OCI-LY1 (cell line): ENCODE data around the gene NCBP1.

Source experiments
- H2AFZ ChIP-seq: fragments of 200-600 bp; sonication (generic), shearing (Covaris generic); 2 replicates; pipeline ENCODE4 v1.6.0; 2014; ENCODE audit warnings: antibody characterized with exemption, mild to moderate bottlenecking, low read length
- H3F3A ChIP-seq: fragments of 200-600 bp; sonication (generic), shearing (Covaris generic); 2 replicates; pipeline ENCODE4 v1.6.0; 2014; ENCODE audit warnings: mild to moderate bottlenecking, antibody characterized with exemption, low read length, moderate library complexity; ENCODE audit not compliant: insufficient read depth
- H3K27ac ChIP-seq: fragments of 200-600 bp; sonication (generic); 2 replicates; pipeline ENCODE4 v1.5.1; 2014; ENCODE audit warnings: low read length, mixed run types, mild to moderate bottlenecking, low read depth; ENCODE audit not compliant: poor library complexity, severe bottlenecking
- H3K27me3 ChIP-seq: fragments of 200-600 bp; sonication (generic); 2 replicates; pipeline ENCODE4 v1.6.0; 2014; ENCODE audit warnings: antibody characterized with exemption, mild to moderate bottlenecking, low read length, moderate library complexity; ENCODE audit not compliant: insufficient read depth
- H3K36me3 ChIP-seq: fragments of 200-600 bp; sonication (generic); 2 replicates; pipeline ENCODE4 v1.6.1; 2014; ENCODE audit warnings: mild to moderate bottlenecking, antibody characterized with exemption, low read length, moderate library complexity, mixed read lengths; ENCODE audit not compliant: insufficient read depth
- H3K4me1 ChIP-seq: fragments of 200-600 bp; sonication (generic); 2 replicates; pipeline ENCODE4 v1.5.1; 2014; ENCODE audit warnings: mild to moderate bottlenecking, low read length, moderate library complexity; ENCODE audit not compliant: insufficient read depth, severe bottlenecking
- H3K4me2 ChIP-seq: fragments of 200-600 bp; sonication (generic), shearing (Covaris generic); 2 replicates; pipeline ENCODE4 v1.6.1; 2014; ENCODE audit warnings: low read length
- H3K4me3 ChIP-seq: fragments of 200-600 bp; sonication (generic); 2 replicates; pipeline ENCODE4 v1.5.1; 2014; ENCODE audit warnings: low read length, low read depth, mild to moderate bottlenecking, mixed read lengths; ENCODE audit not compliant: poor library complexity, severe bottlenecking
- H3K79me2 ChIP-seq: fragments of 200-600 bp; shearing (Covaris generic); 2 replicates; pipeline ENCODE4 v1.6.1; 2016; ENCODE audit warnings: mixed run types, low read length, mixed read lengths; ENCODE audit not compliant: insufficient read depth
- H3K9ac ChIP-seq: fragments of 200-600 bp; sonication (generic), shearing (Covaris generic); 2 replicates; pipeline ENCODE4 v1.6.1; 2014; ENCODE audit warnings: mild to moderate bottlenecking, low read length, mixed read lengths
- H3K9me2 ChIP-seq: fragments of 200-600 bp; sonication (generic), shearing (Covaris generic); 2 replicates; pipeline ENCODE4 v1.6.1; 2014; ENCODE audit warnings: low read depth, mild to moderate bottlenecking, low read length, mixed read lengths
- H3K9me3 ChIP-seq: fragments of 200-600 bp; shearing (Covaris generic); 2 replicates; pipeline ENCODE4 v1.6.1; 2014; ENCODE audit warnings: low read length, mixed read lengths
- H4K20me1 ChIP-seq: fragments of 200-600 bp; sonication (generic), shearing (Covaris generic); 2 replicates; pipeline ENCODE4 v1.6.0; 2016; ENCODE audit warnings: mild to moderate bottlenecking, low read length; ENCODE audit not compliant: insufficient read depth
- EZH2 ChIP-seq: fragments of 200-600 bp; sonication (generic), shearing (Covaris generic); IDR thresholded peaks from 2 replicates; pipeline ENCODE4 v1.8.0; 2017; ENCODE audit warnings: borderline replicate concordance, mixed run types, mild to moderate bottlenecking, antibody characterized with exemption, low read length, moderate library complexity, mixed read lengths
- TF ChIP-seq, protein P1 (sequence below): fragments of 200-600 bp; sonication (generic), shearing (Covaris generic); IDR thresholded peaks from 2 replicates; pipeline ENCODE4 v1.5.1; 2017; ENCODE audit warnings: mild to moderate bottlenecking, antibody characterized with exemption, low read length, moderate library complexity, mixed read lengths

NCBP1 gene

DNA sequence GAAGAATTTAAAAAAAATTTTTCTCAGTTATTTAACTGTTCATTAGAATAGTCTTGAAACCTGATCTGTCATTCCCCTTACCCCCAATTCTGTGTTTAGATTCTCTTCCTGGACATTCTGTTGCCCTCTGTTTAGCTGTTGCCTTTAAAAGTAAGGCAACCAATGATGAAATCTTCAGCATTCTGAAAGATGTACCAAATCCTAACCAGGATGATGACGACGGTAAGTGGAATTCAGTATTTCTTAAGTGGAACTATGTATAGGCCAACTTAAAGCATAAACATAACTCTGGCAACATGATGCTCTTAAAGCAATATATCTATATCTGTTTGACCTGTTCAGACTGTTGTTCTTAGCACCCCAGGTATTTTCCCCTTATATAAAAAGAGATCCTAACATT, 27.2 kb downstream of the NCBP1 start:
- Histone ChIP-seq H2AFZ (no peak overlapping the region), H3K4me1 (no peaks in the 10 kb centered on the region), H3K79me2 (no peaks in the 10 kb centered on the region), H3K4me3 (no peak overlapping the region), H3K27ac (no peak overlapping the region), H3K36me3 (peaks cover 98% of the 10 kb centered on the region), H3K9me3 (no peaks in the 10 kb centered on the region), H3K9ac (no peak overlapping the region), H4K20me1 (no peaks in the 10 kb centered on the region), H3K27me3 (no peaks in the 10 kb centered on the region), H3K4me2 (no peak overlapping the region), H3F3A (no peaks in the 10 kb centered on the region), H3K9me2 (no peaks in the 10 kb centered on the region)
- TF ChIP-seq EZH2: no peak
- TF ChIP-seq, protein P1, sequence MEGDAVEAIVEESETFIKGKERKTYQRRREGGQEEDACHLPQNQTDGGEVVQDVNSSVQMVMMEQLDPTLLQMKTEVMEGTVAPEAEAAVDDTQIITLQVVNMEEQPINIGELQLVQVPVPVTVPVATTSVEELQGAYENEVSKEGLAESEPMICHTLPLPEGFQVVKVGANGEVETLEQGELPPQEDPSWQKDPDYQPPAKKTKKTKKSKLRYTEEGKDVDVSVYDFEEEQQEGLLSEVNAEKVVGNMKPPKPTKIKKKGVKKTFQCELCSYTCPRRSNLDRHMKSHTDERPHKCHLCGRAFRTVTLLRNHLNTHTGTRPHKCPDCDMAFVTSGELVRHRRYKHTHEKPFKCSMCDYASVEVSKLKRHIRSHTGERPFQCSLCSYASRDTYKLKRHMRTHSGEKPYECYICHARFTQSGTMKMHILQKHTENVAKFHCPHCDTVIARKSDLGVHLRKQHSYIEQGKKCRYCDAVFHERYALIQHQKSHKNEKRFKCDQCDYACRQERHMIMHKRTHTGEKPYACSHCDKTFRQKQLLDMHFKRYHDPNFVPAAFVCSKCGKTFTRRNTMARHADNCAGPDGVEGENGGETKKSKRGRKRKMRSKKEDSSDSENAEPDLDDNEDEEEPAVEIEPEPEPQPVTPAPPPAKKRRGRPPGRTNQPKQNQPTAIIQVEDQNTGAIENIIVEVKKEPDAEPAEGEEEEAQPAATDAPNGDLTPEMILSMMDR: no peak

DNA sequence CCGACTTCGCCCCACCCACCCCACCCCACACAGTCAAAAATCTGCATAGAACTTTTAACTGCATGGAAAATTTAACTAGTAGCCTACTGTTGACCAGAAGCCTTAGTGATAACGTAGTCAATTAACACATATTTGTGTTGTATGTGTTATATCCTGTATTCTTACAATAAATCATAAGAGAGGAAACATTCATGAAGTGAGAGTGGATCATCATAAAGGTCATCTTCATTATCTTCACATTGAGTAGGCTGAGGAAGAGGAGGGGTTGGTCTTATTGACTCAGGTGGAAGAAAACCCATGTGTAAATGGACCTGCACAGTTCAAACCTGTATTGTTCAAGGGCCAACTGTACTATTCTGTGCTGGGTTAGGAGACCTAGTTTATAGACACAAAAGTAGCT, 32.1 kb downstream of the NCBP1 start:
- Histone ChIP-seq H3K4me2 (no peak overlapping the region), H3K4me1 (no peaks in the 10 kb centered on the region), H3K27me3 (no peaks in the 10 kb centered on the region), H3K9me3 (no peaks in the 10 kb centered on the region), H3K36me3 (peaks cover 99% of the 10 kb centered on the region), H3K79me2 (no peaks in the 10 kb centered on the region), H2AFZ (no peak overlapping the region), H4K20me1 (no peaks in the 10 kb centered on the region), H3F3A (no peaks in the 10 kb centered on the region), H3K9ac (no peak overlapping the region), H3K9me2 (no peaks in the 10 kb centered on the region), H3K4me3 (no peak overlapping the region), H3K27ac (no peak overlapping the region)
- TF ChIP-seq, protein P1: no peak
- TF ChIP-seq EZH2: no peak

DNA sequence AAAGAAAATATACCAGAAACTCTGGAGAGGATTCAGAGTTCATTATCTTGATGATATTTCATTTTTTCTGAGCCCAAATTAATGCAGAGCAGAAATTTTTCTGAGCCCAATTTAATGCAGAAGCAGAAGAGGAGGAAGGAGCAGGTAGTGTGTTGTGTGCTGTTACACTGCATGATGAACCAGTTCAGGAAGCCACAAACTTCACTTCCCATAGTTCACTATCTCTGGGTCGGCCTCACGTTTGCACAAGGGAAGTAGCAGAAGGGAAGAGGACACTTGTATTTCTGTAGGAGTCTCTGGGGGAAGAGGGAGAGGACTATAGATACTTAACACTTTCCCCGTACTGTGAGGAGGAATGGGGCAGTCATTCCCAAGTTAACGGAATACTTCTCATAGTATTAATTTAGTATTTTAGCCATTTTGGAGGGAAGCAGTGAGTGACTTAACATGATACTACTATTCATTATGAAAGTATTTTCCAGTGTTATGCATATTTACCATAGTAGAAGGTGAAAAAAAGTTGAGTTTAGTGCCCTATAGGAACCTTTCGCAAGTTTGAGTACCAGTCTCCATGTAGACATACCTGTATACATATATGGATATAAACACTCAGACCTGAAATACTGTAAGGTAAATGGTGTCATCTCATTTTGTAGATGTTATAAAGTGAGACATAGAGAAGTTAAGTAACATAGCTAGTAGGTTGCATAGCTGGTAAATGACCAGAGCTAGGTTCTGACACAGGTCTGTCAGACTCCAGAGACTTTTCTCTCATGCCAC, 33.5 kb downstream of the NCBP1 start:
- Histone ChIP-seq H3K9ac (no peak overlapping the region), H3K9me2 (no peaks in the 10 kb centered on the region), H3K4me3 (no peak overlapping the region), H2AFZ (no peak overlapping the region), H3K27ac (no peak overlapping the region), H3K4me1 (no peaks in the 10 kb centered on the region), H3F3A (no peaks in the 10 kb centered on the region), H3K4me2 (no peak overlapping the region), H3K36me3 (peaks cover 99% of the 10 kb centered on the region), H3K79me2 (no peaks in the 10 kb centered on the region), H3K9me3 (no peaks in the 10 kb centered on the region), H4K20me1 (no peaks in the 10 kb centered on the region), H3K27me3 (no peaks in the 10 kb centered on the region)
- TF ChIP-seq, protein P1: no peak
- no peak for TF ChIP-seq EZH2
